Measurements from ENCODE around the gene UBA3. TPM values are rescaled to one million over a fixed set of nuclear protein-coding genes. Genes with fewer than 3 reads are reported as not detected.

The UBA3 gene
- total and polyA plus RNA-seq, 2 donors (not counting 3 experiments of a cell fraction or from before 2014, with no cell fraction given) = 39.4 to 84.6 TPM

DNA sequence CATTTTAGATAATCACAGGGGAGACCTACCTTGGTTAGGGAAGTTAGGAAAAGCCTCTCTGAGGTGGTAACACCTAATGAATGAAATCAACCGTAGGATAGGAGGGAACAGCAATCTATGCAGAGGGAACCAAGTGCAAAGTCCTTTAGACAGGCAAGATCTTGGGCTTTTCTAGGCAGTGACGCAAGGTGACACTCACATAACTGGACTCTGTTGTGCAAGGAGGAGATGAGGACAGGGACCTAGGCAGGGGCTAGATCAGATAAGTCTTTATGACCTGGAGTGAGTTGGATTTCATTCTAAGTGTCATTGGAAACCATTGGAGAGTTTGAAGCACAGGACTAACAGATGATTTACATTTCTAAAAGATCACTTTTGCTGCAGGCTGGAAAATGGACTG, 46.8 kb upstream of the UBA3 start:
- no peaks in the 10 kb centered on the region for H3K9me1 ChIP-seq (replicated peaks; ENCODE audit: control insufficient read depth, extremely low read depth, insufficient read depth, low read length)

More for the DNA sequence above, 46.8 kb upstream of the UBA3 start:
- intact Hi-C loops (cut with micrococcal nuclease) = no loop called here
- Histone ChIP-seq H4K20me1 (replicated peaks; ENCODE audit: control insufficient read depth, extremely low read depth, insufficient read depth, low read length) (no peaks in the 10 kb centered on the region), H3K9me3 (replicated peaks; ENCODE audit: control insufficient read depth, insufficient read depth, low read length) (no peaks in the 10 kb centered on the region), H3K4me2 (ENCODE audit: insufficient read depth, low read length) (no peak overlapping the region), H3K4me1 (ENCODE audit: control insufficient read depth, extremely low read depth, insufficient read depth, low read length) (peaks cover 8% of the 10 kb centered on the region), H3K9ac (replicated peaks; ENCODE audit: extremely low read depth, insufficient read depth, low read length) (no peak overlapping the region), H3K4me3 (replicated peaks in 1 of 3; ENCODE audit: insufficient read depth in 1 of 3, low read depth in 1 of 3, low read length in 3 of 3) (no peak overlapping the region), H3K36me3 (ENCODE audit: control insufficient read depth in 2 of 2, extremely low read depth in 1 of 2, insufficient read depth in 2 of 2, low read length in 2 of 2) (no peaks in the 10 kb centered on the region), H2AFZ (ENCODE audit: low read depth, low read length) (no peak overlapping the region), H3K27me3 (ENCODE audit: control insufficient read depth in 2 of 2, insufficient read depth in 2 of 2, low read length in 2 of 2) (no peaks in the 10 kb centered on the region), H3K27ac (ENCODE audit: insufficient read depth, low read depth, low read length) (no peak overlapping the region), H3K79me2 (ENCODE audit: control insufficient read depth, insufficient read depth, low read length) (no peaks in the 10 kb centered on the region)
- ChIA-PET CTCF (interaction anchor here (1.5 to 2.5 kb wide), 3 partner anchors 10 to 301 kb away, joined by 5 to 16 read pairs (median 6); no protein-coding TSS in a partner anchor), POLR2A (no interaction called here)
- dilution Hi-C loops (cut with MboI; ENCODE audit: extremely low pct_ligation_motif_present, low sequenced_read_pairs) = no loop called here
- no peak for FAIRE-seq
- no peak for DNase-seq (ENCODE audit: low read depth, low spot score)
- no TSS peak for BruUV-seq (replicated peaks)
- TF ChIP-seq EZH2 (IDR thresholded peaks at IDR 0.05; ENCODE audit: borderline replicate concordance, low read depth, low read length, severe bottlenecking) = no peak
- TF ChIP-seq JUN (IDR thresholded peaks at IDR 0.05; ENCODE audit: borderline replicate concordance, insufficient read depth, insufficient read length, low read depth) = no peak
- TF ChIP-seq, protein P1, sequence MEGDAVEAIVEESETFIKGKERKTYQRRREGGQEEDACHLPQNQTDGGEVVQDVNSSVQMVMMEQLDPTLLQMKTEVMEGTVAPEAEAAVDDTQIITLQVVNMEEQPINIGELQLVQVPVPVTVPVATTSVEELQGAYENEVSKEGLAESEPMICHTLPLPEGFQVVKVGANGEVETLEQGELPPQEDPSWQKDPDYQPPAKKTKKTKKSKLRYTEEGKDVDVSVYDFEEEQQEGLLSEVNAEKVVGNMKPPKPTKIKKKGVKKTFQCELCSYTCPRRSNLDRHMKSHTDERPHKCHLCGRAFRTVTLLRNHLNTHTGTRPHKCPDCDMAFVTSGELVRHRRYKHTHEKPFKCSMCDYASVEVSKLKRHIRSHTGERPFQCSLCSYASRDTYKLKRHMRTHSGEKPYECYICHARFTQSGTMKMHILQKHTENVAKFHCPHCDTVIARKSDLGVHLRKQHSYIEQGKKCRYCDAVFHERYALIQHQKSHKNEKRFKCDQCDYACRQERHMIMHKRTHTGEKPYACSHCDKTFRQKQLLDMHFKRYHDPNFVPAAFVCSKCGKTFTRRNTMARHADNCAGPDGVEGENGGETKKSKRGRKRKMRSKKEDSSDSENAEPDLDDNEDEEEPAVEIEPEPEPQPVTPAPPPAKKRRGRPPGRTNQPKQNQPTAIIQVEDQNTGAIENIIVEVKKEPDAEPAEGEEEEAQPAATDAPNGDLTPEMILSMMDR (IDR thresholded peaks at IDR 0.05; ENCODE audit: extremely low read depth in 1 of 2, insufficient read depth in 1 of 2, low read depth in 1 of 2, low read length in 2 of 2) = no peak
- TF ChIP-seq POLR2A (IDR thresholded peaks at IDR 0.05; ENCODE audit: low read depth, low read length) = no peak
- TF ChIP-seq GATA2 (IDR thresholded peaks at IDR 0.05; ENCODE audit: insufficient read depth, insufficient read length, low read depth, low read length) = no peak
- TF ChIP-seq POLR2AphosphoS5 (IDR thresholded peaks at IDR 0.05; ENCODE audit: insufficient read depth, low read depth, low read length) = no peak
- TF ChIP-seq MYC (IDR thresholded peaks at IDR 0.05; ENCODE audit: low read depth, low read length) = no peak
- TF ChIP-seq, protein P2, sequence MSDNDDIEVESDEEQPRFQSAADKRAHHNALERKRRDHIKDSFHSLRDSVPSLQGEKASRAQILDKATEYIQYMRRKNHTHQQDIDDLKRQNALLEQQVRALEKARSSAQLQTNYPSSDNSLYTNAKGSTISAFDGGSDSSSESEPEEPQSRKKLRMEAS (IDR thresholded peaks at IDR 0.05; ENCODE audit: insufficient read depth, insufficient read length) = no peak
- no peak for TF ChIP-seq FOS (IDR thresholded peaks at IDR 0.05; ENCODE audit: borderline replicate concordance, insufficient read depth, low read length)

All from endothelial cell of umbilical vein (primary cell).